Measurements from ENCODE around the gene PTPN23.

DNA sequence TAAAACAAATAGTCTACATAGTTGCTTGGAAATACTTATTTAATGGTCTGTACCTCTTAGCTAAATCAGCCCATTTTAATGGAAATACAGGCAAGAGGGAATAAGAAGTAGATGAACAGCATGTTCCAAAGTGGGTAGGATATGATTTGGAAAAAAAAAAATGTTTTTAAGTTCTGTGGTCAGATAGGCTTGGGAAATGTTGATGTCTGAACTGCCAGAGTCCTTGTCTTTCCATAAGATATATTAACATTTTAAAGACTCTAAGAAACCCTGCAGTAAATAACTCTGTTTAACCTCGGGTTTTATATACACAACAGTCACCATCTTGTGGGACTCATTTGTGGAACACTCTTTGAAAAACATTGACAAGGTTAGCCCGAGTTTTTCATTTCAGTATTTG is 40.0 kb upstream of the PTPN23 start:
- TF ChIP-seq EZH2 (IDR thresholded peaks at IDR 0.05) (no peak), POLR2AphosphoS5 (IDR thresholded peaks at IDR 0.05; ENCODE audit: borderline replicate concordance, low read depth, low read length) (no peak)

All from SK-N-MC (cell line).